SIG-M5 (cell line): ENCODE results near the gene TWIST2.

Source experiments
- DNase-seq: peaks from one replicate; lab custom pipeline; 2025; lab: John Stamatoyannopoulos, UW

Gene TWIST2

DNA sequence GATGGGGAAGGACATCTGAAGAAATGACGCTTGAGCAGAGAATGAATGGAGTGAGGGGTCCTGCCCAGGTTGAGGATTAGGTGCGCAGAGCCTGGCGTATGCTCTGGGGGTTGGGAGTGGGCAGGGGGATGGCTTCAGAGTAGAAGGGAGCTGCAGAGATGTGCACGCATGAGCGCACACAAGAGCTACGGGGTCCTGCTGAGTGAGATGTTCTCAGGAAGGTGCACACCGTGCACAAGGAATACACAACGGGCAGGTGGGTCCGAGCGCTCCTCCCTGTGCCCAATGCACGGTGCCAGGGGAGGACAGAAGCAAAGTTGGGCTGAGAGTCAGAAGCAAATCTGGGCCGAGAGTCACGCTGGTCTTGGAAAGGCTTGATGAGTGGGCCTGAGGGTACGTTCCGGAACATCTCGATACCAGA is 25.5 kb downstream of the TWIST2 start:
- DNase-seq: no peak

DNA sequence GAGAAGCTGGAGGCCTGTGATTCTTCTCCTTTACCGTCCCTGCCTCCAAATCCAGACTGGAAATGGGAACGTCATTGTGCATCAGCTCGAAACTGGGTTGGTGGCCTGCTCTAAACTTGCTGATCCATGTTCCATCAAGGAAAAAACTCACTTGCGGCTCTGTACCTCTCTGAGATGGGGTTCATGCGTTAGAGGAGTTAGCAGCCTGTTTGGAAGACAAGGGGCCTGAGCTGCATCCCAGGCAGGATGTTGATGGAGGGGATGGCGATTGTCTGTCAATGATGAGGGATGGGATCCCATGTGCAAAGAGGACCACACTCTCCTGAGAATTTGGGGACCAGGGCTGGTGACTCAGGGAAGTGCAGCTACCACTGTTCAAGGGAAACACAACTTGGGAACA is 26.0 kb downstream of the TWIST2 start:
- no peak for DNase-seq

DNA sequence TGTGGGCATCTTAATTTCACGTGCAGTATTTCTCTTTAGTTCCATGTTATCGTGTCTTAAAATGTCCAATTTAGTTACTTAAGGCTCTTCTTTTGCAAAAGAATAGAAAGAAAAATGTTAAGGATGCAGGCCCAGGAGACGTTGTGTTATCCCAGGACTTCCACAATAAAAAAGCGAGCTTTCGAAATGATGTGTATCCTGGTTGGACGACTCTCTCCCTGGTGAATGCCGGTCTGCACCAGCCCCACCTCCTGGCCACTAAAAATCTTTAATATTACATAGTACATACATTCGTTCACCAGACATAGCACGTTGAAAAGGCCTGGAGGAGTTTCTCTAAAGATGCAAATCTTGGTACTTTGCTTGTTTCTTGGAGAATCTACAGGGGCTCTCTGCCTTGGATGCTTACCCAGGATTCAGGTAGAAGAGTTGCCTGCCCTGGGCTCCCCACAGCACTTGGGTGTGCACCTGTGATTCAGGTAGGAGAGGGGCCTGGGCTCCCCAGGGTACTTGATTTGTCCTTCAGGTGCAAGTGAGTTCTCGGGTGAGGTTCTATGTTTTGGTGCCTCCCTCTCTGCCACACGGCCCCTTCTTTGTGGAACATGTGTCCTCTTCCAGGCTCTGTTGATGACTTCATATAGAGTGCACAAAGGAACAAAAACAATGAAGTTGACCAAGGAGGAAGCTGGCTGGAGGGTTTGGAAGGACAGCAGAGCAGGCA is 26.6 kb downstream of the TWIST2 start:
- no peak for DNase-seq

DNA sequence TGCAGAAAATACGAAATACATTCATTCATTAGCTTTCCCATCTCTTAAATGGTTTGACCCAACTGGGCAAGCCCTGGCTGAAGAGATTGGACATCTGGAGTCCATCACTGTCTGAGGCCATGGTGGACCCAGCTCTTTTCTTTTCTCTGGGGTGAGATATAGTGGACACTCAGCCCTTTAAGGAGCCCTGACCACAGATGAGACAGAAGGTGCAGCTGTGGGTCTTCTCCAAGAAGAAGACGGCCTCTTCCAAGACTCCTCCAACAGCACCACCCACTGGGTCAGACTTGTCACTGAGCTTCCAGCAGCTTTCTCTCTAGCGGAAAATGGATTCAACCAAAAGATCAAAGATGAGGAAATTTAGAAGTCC is 27.2 kb downstream of the TWIST2 start:
- DNase-seq: no peak

DNA sequence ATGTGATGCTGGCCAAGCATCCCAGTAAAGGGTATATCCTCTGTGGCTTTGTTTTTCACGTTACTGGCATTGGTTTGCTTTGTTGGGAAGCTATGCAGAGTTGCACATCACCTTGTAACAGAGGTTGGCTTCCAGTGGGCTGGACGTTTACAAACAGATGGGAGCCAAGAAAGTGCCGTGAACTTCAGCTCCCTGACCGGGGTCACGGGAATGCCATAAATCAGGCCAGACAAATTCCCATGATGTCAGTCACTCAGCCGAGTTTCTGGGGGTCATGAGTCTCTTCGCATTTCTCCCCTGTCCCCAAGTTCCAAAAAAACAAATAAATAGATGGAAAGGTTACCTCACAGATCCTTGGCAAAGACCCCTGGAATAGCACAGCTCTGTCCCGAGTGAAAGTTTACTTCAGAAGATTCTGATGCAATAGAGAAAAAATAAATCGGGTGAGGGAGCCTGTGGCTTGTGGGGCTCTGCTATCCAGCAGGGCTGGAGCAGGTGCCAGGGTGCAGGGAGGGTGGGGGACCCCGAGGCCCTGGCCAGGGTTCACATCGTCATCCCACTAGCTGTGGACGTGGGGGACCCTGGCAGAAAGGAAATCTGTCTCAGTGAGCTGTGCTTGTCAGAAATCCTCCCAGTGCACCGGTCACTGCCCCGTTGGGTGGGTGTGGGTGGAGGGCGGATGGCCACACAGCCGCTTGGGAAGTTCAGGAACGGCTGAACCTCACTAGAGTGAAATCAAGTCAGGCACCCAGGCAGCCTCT is 27.8 kb downstream of the TWIST2 start:
- no peak for DNase-seq

DNA sequence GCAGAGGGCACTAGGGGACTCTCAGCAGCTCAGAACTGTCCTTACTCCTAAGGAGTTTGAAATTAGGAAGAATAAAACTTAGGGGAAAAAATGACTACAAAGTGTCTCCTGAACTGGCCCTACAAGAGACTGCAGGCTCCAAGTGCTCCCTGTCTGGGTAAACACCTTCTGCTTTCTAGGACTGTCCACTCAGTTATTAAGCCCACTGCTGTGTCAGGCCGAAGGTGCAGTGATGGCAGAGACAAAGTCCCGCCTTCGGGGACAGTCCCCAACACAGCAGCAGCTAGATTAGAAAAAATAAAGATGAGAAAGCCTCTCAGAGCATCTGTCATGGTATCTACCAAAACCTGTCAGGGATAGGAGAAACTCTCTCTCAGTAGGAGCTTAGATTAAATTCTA is 28.3 kb downstream of the TWIST2 start:
- no peak for DNase-seq

DNA sequence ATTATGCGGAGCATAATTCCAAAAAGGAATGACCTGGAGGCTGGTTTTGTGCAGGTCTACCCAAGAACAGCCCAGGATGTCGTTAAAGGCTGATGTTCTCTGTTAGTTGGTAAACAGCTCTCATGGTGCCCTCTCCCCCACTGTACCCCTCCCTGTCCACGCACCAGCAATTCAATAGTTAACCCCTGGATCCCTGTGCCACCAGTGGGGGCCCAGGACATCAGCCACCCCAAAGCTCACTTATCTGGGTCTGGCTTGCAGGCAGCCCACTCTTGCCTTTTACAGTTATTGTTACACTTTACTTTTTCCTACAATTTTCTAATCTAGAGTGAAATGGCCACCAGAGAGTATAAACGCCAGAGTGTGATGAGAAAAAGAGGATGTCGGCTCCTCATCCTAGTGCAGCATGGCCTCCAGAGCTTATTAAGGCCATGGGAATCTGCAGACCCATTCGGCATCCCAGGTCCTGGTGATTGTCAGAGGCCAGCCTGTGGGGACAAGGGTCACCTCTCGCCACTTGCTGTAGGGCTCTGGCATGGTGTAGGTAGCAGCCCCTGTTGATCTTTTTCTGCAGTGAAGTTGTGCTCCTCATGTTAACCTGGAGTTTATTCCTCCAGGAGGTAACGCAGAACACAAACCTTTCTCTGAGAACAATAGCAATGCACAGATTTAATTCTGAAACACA is 30.3 kb downstream of the TWIST2 start:
- no peak for DNase-seq

DNA sequence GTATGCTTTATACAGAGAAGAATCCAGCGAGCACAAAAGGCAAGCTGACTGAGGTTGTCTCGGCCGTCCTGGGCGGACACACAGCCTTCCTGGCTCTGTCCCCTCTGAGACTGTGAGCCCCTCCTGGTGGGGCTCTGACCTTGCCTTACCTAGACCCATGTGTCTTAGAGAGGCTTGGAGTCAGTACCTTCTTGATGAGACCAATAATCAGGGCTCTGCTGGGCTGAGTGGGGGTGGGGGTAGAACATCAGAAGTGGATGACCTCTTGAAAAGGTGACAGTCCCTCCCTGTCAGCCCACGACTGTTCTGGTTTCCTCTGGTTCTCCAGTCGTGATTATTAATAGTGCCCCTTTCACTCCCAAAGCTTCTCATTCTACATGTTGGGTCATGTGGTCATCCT is 31.2 kb downstream of the TWIST2 start:
- DNase-seq: no peak

DNA sequence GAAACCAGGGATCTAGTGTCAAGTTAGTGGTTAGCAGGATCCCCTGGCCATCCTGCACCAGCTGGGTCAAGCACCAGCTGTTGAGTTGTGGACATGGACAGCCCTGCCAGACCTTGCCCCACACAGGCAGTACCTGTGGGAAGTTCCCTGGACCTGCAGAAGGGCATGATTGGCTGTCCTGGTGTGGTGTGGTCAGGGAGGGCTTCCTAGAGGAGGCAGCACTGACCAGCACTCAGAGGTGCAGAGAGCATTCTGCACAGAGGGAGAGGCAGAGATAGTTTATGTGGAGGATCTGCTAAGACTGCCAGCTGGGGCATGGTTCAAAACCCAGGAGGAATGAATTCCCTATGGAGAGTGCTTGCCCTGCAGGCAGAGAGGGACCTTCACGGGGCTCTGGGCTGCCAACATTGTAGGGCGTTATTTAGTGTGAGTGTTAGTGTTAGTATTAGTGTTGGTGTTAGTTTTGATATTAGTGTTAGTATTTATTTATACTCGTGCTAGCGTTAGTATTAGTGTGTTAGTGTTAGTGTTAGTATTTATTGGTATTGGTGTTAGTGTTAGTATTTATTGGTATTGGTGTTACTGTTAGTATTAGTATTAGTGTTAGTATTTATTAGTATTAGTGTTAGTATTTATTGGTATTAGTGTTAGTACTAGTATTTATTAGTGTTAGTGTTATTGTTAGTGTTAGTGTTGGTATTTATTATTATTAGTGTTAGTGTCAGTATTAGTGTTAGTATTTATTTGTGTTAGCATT is 31.9 kb downstream of the TWIST2 start:
- no peak for DNase-seq

DNA sequence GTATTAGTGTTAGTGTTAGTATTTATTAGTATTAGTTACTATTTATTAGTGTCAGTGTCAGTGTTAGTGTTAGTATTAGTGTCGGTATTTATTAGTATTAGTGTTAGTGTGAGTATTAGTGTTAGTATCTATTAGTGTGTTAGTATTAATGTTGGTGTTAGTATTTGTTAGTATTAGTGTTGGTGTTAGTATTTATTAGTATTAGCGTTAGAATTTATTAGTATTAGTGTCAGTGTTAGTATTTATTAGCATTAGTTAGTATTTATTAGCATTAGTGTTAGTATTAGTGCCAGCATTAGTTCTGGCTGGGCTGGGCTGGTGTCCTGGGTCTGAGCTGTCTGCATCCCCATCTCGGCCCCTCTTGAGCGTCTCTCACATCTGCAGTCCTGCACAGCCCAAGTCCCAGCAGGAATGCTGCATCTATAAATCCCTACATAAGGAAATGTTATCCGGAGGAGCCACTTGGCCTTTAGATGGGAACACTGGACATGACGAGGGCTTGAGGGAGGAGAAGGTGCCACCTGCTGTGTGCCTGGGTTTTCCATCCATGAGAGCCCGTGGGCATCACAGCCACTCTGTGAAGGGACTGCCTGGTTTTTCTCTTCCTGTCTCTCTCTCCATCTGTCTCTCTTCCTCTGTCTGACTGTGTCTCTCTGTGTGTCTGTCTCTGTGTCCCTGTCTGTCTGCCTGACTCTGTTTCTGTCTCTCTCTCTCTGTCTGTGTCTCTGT is 33.6 kb downstream of the TWIST2 start:
- DNase-seq: no peak

DNA sequence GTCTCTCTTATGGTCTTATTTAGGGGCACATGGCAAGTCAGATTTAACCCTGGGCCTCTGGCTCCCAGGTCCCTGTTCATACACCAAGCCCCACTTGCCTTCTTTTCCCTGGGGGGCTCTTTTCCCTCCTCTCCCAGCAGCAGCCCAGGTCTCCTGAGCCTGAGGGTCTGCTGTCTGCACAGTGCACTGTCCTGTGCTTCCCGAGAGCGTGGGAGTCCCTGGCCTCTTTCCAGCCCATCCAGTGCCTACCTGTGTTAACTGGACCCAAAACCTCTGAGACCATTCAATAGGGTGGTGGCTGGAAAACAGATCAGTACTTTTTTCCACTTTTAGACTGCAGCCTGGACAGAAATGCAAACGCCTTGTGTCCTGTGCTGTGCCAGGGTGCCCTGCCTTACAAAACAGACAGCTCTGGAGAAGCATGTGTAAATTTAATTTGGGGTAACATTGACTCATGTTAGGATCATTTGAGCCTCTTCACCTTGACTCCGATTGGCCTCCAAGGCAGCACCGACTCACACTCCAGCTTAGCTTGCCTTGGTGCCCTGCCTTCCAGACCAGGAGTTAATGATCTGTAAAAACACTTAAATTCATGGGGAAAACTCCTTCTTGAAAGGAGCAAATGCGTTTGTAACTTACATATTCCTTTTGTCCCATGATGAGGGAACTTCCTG is 34.3 kb downstream of the TWIST2 start:
- DNase-seq: no peak

DNA sequence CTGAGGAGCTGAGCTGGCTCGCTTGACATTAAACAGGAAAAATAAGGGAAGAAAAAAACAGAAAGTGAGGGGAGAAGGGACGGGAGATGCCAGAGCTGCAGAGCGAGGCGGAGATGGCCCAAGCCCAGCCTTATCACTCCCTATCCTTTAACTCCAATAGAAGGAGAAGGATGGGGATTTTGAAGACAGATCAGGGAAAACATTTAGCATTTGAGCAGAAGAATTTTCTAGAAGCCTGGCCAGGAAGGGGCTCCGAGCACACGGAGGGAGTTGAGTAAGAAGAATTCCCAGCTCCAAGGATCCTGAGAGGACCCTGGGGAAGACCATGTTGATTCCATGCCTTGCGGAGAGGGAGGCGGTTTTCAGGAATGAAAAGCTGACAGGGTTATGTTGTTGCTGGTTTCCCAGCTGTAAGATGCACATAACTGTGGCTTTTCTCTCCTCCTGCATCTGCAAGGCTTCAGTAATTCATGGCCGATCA is 35.6 kb downstream of the TWIST2 start:
- DNase-seq: no peak

DNA sequence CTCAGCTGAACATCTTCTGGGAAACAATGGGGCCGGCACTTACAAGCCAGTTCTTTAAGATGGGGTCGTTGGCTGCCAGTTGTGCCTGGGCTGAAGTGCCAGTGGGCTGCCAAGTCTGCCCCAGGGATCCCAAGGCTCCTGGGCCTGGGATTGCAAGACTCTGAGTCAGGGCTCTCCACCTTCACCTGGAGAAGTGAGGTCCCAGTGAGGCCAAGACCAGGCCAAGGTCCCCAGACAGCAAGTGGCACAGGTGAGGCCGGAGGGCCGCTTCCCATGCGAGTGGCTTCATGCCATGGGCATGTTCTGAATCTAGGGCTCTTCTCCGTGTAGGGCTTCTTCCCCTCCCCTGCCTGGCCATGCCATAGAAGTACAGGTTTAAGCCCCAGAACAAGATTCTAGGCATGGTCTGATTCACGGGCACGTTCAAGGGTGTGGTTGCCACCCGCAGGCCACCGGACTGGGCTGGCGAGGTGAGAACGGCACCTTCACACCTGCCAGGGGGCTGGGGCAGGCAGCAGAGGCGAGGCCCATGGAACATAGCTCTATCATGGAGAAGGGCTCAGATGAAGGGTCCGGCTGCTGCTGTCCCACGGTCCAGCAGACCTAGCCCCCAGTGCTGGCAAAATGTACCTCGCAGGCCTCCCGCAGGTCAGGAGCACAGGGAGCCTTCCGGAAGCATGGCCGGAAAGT is 36.4 kb downstream of the TWIST2 start:
- no peak for DNase-seq

DNA sequence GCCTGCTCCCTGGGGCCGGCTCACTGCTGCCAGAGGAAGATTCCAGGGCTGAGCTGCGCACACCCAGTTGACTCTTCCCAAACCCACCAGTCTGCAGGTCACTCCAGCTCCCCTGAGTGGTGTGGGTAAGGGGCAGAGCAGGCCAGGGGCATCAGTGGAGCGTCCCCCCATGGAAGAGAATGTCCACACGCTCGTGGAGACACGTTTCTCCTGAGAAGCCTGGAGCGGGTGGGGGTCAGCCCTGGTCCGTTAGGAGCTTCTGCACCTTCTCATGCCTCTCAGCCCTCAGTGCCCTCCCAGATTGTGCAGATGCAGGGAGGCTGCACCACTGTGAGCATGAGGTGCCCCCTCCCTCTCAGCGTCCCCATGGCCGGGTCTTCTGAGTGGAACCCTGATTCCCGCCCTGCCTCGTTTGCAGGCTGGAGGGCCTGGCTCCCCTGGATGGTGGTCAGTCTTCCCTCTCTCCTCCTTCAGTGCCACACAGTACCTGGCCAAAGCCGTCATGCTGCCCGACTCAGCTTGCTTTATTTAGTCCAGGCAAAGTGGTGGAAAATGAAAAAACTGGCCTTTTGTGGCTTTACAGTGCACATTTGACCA is 37.0 kb downstream of the TWIST2 start:
- no peak for DNase-seq

DNA sequence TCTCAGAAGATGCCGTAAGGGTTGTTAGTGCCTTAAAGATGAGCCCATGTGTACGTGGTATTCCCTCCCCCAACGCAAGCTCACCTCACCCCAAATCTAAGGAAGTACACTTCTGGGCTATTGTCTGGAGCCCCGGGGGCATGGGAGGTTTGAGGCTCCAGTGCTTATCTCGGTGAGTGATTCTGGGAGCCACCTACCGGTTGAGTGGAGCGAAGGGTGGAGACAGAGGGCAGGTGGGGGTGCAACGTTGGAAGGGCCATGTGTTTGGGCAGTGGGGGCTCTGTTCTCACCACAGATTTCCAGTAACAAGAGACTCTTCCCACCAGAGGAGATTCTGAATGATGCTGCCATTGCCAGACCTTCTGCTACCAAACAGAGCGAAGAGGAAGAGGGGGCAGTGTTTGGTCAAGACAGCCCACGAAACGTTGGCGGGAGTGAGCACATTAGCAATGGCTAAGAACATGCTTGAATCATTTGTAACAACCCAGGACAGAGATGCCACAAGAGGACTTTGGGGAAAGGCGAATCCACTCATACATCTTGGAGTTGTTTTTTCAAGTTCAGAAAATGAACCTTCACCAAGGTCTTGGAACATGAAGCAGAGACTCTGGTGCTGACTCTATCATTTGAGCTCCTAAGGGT is 38.7 kb downstream of the TWIST2 start:
- DNase-seq: no peak

DNA sequence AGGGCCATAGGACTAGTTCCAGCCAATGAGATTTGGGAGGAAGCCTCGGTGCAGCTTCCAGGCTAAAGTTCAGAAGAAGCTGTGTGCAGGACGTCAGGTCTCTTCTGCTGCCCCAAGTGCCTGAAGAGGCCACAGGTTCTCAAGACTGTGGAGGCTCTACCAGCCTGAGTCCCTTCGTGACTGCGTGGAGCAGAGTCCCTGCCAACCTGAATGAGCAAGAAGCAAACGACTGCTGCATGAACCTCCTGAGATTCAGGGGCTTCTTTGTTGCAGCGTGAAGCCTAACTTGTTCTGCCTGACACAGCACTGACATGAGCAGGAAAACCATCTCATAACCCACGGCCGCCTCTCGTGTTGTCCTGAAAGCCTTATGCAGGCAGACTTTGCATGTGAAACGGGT is 39.7 kb downstream of the TWIST2 start:
- no peak for DNase-seq

DNA sequence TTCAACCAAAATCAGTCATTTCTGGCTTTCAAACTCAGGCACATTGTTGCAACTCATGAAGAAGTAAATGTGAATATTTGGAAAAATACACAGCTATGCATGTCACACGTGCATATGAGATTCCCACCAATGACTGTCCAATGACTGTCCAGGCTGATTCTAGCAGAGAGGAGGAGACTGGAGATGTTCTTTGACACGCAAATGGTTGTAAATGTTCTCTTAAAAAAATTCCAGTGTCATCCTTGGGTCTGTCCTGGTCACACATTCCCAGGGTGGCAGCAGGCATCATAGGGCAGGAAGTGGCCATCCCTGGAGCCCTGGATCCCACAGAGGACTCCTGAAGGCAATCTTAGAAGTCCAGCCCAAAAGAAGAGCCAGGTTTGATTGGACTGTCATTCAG is 40.9 kb downstream of the TWIST2 start:
- no peak for DNase-seq

DNA sequence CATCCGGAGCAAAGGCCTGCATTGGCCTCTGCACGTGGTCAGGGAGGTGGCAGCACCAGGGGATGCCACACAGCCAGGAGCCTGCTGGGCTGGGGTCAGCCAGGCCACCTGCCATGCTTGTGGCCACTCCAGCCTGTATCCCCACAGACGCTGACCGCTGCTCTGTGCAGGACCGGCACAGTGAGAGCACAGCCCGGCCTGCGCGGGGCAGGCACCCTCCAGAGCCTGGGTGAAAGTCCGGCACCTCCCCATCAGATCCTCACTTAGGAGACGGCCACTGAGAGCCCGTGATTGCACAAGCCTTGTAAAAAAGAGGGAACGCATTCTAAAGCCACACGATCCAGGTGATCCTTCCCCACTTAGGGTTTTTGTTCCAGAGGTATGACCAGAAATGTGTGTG is 42.2 kb downstream of the TWIST2 start:
- DNase-seq: no peak

DNA sequence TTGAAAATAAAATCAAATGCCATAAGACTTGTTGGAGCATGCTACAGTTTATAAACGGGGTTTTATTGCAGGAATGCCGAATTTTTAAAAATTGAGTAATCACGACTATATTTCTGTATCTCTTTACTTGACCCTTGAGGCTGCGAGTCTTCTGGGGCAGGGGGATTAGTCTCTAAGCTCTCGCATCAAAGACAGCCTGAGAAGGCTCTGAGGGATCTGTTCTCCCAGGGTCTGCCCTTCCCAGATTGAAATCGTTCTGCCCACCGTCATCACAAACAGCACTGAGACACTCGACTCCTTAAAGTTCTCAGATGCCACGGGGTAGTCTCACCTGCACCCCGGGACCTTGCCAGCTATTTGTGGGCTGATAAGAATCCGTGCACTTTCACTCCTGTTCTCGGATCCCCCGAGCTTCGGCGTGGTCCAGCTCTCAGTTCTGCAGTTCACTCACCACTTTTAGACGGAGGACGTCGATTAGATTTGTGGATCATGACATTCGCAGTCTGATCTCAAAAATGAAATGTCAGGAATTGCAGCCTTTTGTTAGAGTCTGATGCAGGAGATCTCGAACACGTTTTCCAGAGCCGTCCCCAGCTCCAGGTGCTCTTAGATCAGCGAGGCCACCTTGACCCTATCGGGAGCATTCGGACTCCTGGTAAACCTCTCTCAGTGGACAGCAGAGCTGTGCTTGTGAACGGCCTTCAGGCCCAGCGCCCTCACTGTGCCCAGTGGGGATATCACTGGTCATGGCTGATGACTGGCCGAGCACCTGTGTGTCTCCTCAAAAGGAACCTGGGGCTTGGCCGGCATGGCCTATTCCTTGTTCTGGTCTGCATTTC is 43.0 kb downstream of the TWIST2 start:
- DNase-seq: no peak
